ENCODE data around the gene PUM1. TPM values are rescaled to one million over a fixed set of nuclear protein-coding genes. Genes with fewer than 3 reads are reported as not detected.

The PUM1 gene
- polyA plus RNA-seq, 1 experiment, result 71.3 TPM

DNA sequence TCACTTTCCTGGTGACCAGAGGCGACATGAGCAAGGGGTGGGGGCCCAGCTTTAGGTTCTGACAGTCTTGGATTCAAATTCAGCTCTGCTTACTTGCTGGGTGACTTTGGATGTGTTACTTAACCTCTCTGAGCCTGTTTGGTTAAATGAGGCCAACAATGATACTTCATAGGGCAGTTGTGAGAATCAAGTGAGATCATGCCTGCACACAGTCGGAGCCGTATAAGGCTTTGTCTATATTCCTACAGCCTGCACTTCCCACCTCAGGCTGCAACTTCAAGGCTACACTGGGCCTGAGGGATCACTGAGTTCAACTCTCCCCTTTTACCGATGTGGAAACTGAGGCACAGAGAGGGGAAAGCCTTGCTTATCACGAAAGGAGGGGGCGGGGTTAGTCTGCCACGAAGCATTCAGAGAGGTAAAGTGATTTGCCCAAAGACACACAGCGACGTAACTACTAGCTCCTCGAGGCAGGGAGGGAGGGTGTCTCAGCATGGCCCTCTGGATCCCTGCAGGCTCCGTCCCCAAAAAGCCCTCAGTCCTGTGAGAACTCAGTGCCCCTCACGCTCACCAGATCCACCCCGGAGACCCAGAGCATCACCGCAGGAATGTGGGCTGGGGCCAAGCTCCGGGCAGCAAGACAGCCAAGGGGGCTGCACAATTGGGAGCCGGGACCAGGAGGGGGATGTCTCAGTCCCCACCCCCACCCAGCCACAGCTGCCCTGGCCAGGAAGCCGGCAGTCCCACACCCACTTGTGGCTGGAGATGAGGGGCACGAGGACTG is 181.9 kb downstream of the PUM1 start:
- POLR2A ChIA-PET, result no interaction called here
- DNase-seq (ENCODE audit: low read depth, low spot score), result no peak
- TF ChIP-seq, protein P1, sequence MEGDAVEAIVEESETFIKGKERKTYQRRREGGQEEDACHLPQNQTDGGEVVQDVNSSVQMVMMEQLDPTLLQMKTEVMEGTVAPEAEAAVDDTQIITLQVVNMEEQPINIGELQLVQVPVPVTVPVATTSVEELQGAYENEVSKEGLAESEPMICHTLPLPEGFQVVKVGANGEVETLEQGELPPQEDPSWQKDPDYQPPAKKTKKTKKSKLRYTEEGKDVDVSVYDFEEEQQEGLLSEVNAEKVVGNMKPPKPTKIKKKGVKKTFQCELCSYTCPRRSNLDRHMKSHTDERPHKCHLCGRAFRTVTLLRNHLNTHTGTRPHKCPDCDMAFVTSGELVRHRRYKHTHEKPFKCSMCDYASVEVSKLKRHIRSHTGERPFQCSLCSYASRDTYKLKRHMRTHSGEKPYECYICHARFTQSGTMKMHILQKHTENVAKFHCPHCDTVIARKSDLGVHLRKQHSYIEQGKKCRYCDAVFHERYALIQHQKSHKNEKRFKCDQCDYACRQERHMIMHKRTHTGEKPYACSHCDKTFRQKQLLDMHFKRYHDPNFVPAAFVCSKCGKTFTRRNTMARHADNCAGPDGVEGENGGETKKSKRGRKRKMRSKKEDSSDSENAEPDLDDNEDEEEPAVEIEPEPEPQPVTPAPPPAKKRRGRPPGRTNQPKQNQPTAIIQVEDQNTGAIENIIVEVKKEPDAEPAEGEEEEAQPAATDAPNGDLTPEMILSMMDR (IDR thresholded peaks at IDR 0.05; ENCODE audit: low read depth, low read length), result no peak
- CTCF ChIA-PET, result interaction anchor here (1.3 to 1.5 kb wide), 2 partner anchors 27 to 82 kb away, joined by 5 to 8 read pairs; no protein-coding TSS in a partner anchor
- Histone ChIP-seq H3K27me3 (ENCODE audit: control insufficient read depth, insufficient read depth, low read length) (no peaks in the 10 kb centered on the region), H3K9me3 (ENCODE audit: control insufficient read depth, insufficient read depth, low read length) (no peaks in the 10 kb centered on the region), H3K4me3 (ENCODE audit: low read depth, low read length) (no peak overlapping the region), H3K27ac (ENCODE audit: low read depth, low read length) (no peak overlapping the region)

DNA sequence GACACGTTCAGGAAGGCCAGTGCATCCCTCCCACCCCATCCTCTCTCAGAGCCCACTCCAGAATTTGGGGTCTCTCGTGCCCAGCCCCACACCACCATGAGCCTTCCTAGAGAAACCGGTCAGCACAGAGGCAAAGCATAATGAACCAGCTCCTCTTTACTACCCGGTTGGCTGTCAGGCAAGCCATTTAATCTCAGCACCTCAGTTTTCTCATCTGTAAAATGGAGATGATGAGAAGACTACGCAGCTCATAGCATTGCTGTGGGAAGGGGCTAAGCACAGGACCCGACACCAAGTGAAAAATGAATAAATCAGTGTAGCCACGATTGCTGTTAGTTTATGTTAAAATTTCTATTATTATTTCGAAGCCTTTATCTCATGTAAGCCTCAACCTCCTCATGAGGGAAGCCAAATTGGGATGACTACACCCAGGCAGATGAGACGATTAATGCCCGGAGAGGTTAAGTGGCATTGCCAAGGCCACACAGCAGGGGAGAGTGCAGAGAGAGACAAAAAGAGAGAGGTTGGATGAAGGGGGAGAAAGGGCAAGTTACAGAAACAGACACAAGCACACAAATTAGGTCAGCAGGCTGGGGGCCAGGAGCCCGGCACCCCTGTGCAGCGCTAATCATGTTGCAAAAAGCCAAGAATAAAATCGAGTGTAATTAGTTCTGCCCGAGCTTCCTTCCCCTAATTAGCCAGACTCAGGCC is 182.7 kb downstream of the PUM1 start:
- ChIA-PET CTCF (interaction anchor here (1.3 to 1.5 kb wide), 2 partner anchors 28 to 81 kb away, joined by 5 to 8 read pairs; no protein-coding TSS in a partner anchor), POLR2A (interaction anchor here (0.5 kb wide), 1 partner anchor 15 kb away, joined by 3 read pairs; no protein-coding TSS in a partner anchor)
- TF ChIP-seq, protein P1 (IDR thresholded peaks at IDR 0.05; ENCODE audit: low read depth, low read length), result no peak
- no peaks in the 10 kb centered on the region for H3K9me3 ChIP-seq (ENCODE audit: control insufficient read depth, insufficient read depth, low read length)
- H3K4me3 ChIP-seq (ENCODE audit: low read depth, low read length), result no peak overlapping the region
- DNase-seq (ENCODE audit: low read depth, low spot score), result no peak
- H3K27me3 ChIP-seq (ENCODE audit: control insufficient read depth, insufficient read depth, low read length), result no peaks in the 10 kb centered on the region
- no peak overlapping the region for H3K27ac ChIP-seq (ENCODE audit: low read depth, low read length)

Small RNAs within 50 kb of the gene (small RNA-seq; reads per million reads assigned to genes)
- gene AL356320.1 (ENCODE audit: insufficient read length, low read depth) (not detected), gene RN7SL371P (ENCODE audit: insufficient read length, low read depth) (not detected)

Other genes with a start within 250 kb of the PUM1 start
- gene SDC3, start 157.0 kb downstream of the PUM1 start, polyA plus RNA-seq (2011; rRNA removed), result 21.7 and 45.4 TPM in 2 replicates
- 0.05 and 0.09 TPM in 2 replicates for gene NKAIN1, start 174.2 kb upstream of the PUM1 start, polyA plus RNA-seq (2011; rRNA removed)
- gene SNRNP40, start 231.1 kb upstream of the PUM1 start, polyA plus RNA-seq (2011; rRNA removed), result 53.1 and 54.3 TPM in 2 replicates
- gene ZCCHC17, start 231.3 kb upstream of the PUM1 start, polyA plus RNA-seq (2011; rRNA removed), result 57.1 and 72.9 TPM in 2 replicates

All from AG04450 (cell line).